HUES48 (cell line): ENCODE results near the gene ZNF41.

Experiments
- H3K27ac ChIP-seq: one replicate; pipeline ENCODE4 v1.7.0; 2013; ENCODE audit warnings: low read depth, low read length, inconsistent platforms
- H3K27me3 ChIP-seq: 2 replicates; pipeline ENCODE4 v1.6.1; 2013; ENCODE audit warnings: mild to moderate bottlenecking, low read length; ENCODE audit not compliant: control insufficient read depth, insufficient read depth
- H3K36me3 ChIP-seq: 2 replicates; pipeline ENCODE4 v1.6.1; 2013; ENCODE audit warnings: low read length; ENCODE audit not compliant: control insufficient read depth, insufficient read depth
- H3K4me1 ChIP-seq: 2 replicates; pipeline ENCODE4 v1.6.1; 2013; ENCODE audit warnings: mild to moderate bottlenecking, low read length; ENCODE audit not compliant: control insufficient read depth, insufficient read depth
- H3K4me3 ChIP-seq: 2 replicates; pipeline ENCODE4 v1.5.1; 2013; ENCODE audit warnings: mild to moderate bottlenecking, low read depth, low read length
- H3K9ac ChIP-seq: 2 replicates; pipeline ENCODE4 v1.6.1; 2013; ENCODE audit warnings: mild to moderate bottlenecking, low read depth, low read length, moderate library complexity
- H3K9me3 ChIP-seq: 2 replicates; pipeline ENCODE4 v1.6.1; 2013; ENCODE audit warnings: low read length; ENCODE audit not compliant: control insufficient read depth, insufficient read depth

ZNF41 gene

GRCh38 chrX:47484885-47485284, 1.9 kb upstream of the ZNF41 start:
- no peak overlapping the region for H3K9ac ChIP-seq
- no peaks in the 10 kb centered on the region for H3K4me1 ChIP-seq
- peaks cover 14% of the 10 kb centered on the region for H3K9me3 ChIP-seq
- no peaks in the 10 kb centered on the region for H3K36me3 ChIP-seq
- no peaks in the 10 kb centered on the region for H3K27me3 ChIP-seq
- H3K27ac ChIP-seq = no peak overlapping the region
- no peak overlapping the region for H3K4me3 ChIP-seq

DNA sequence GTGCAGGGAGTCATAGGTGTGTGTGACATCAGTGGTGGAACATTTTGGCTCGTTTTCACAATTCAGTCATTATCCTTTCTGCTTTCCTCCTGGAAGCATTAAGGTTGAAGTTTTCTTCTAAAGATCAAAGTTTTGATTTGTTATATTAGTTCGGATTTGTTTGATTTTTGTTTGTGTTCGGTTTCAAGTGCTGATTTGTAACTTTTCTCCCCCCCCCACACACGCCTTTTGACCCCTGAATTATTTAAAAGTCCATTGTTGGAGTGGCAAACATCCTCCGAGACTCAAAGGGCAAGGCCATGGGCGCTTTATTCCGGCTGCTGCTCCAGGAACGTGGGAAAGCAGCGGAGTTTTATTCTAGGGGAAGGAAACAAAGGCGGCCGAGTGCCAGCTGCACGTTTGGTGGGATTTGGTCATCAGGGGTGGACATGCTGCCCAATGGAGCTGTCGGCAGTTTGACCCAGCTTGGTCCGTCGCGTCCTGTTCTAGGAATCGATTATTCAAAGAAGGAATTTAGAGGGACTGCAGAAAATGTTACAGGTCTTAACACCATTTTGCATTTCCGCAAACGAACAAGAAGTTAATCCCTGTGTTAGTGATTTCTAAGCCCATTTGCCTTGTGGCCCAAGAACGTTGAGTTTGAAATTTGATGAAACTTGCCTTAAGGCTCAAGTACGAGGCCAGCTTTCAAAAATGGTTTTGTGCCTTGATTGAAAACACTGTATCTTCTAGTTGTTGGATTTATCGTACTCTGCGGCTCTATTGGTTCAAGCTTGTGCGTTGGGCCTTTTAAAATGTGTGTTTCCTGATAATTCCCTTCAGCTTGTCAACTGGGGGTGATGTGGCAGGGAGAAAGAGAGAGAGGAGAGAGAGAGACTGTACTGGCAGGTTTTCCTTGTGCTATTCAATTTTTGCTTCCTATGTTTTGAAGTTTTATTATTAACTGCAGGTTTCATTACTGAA, 565 bp upstream of the ZNF41 start:
- no peaks in the 10 kb centered on the region for H3K4me1 ChIP-seq
- H3K9ac ChIP-seq = peak overlapping the region; percentile 8; the same call in 1 of the 2 replicates
- H3K27ac ChIP-seq = peak overlapping the region; percentile 99
- H3K27me3 ChIP-seq = no peaks in the 10 kb centered on the region
- H3K36me3 ChIP-seq = no peaks in the 10 kb centered on the region
- H3K4me3 ChIP-seq = peak overlapping the region; percentile 81
- H3K9me3 ChIP-seq = peaks cover 13% of the 10 kb centered on the region

- Histone ChIP-seq H3K4me1 (no peaks in the 10 kb centered on the region), H3K27ac (peak overlapping the region; percentile 99), H3K4me3 (peak overlapping the region; percentile 81)
Measured at GRCh38 chrX:47482065-47482511, 934 bp downstream of the ZNF41 start.

GRCh38 chrX:47481160-47481559, 1.9 kb downstream of the ZNF41 start:
- no peaks in the 10 kb centered on the region for H3K4me1 ChIP-seq
- no peak overlapping the region for H3K9ac ChIP-seq
- no peak overlapping the region for H3K27ac ChIP-seq
- no peaks in the 10 kb centered on the region for H3K36me3 ChIP-seq
- no peak overlapping the region for H3K4me3 ChIP-seq
- H3K27me3 ChIP-seq = no peaks in the 10 kb centered on the region
- peaks cover 13% of the 10 kb centered on the region for H3K9me3 ChIP-seq

More at GRCh38 chrX:47482065-47482511, 934 bp downstream of the ZNF41 start:
- Histone ChIP-seq H3K9me3 (peaks cover 13% of the 10 kb centered on the region), H3K27me3 (no peaks in the 10 kb centered on the region), H3K9ac (no peak overlapping the region), H3K36me3 (no peaks in the 10 kb centered on the region)

DNA sequence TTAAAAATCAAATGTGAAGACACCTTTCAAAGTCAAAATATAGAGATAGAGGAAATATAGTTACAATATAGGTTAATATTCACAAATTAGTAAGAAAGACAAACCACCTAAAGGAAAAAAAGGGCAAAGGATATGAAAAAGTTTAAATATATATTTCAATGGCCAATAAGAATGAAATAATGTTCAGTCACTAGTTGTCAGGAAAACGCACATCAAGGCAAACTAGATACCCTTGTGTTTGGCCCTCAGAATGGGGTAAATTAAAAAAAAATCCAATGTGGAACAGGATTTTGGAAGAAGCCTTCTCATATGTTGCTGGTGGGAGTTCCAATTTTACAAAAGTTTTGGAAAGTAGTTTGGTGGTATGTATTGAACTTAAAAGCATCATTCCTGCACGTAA, 2.4 kb downstream of the ZNF41 start:
- H3K27me3 ChIP-seq = no peaks in the 10 kb centered on the region
- H3K9ac ChIP-seq = no peak overlapping the region
- H3K36me3 ChIP-seq = no peaks in the 10 kb centered on the region
- H3K9me3 ChIP-seq = peaks cover 12% of the 10 kb centered on the region
- no peak overlapping the region for H3K27ac ChIP-seq
- no peaks in the 10 kb centered on the region for H3K4me1 ChIP-seq
- no peak overlapping the region for H3K4me3 ChIP-seq

DNA sequence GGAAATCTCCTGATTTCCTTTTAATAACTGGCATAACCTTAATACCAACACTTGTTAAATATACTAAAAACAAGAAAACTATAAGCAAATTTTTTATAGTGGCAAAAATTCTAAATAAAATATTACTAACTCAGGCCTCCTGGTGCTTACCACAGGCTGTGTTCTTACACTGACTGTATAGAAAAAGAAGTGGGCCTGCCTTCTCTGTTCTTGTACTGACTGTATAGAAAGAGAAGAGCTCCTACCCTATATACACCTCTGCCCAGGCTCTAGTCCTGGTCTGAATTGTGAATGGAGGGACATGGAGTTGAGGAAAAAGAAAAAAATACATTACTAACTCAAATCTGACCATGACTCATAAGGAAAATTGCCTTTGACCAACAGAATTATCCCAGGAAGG, 7.5 kb downstream of the ZNF41 start:
- no peak overlapping the region for H3K4me3 ChIP-seq
- no peaks in the 10 kb centered on the region for H3K36me3 ChIP-seq

DNA sequence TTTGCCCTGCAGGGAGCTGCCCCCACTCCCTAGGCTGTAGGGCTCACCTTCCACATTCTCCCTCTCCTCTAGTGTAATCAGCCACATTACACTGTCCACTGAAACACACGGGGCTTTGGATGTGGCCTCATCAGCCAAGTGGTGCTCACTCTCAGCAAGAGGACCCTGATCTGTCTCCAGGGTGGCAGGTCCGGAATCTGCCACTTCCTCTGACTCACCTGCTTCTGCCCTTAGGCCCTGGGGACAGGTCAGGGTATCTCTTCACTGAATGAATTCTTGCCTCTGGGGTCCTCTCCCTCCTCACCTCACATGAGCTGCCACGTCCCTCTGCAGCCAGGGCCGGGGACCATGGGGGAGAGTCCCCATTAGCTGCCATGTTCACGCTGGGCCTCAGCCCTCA, 15.9 kb downstream of the ZNF41 start:
- no peak overlapping the region for H3K4me3 ChIP-seq
- H3K27me3 ChIP-seq = no peaks in the 10 kb centered on the region
- H3K9me3 ChIP-seq = peaks cover 23% of the 10 kb centered on the region
- no peaks in the 10 kb centered on the region for H3K4me1 ChIP-seq
- H3K9ac ChIP-seq = no peak overlapping the region
- H3K36me3 ChIP-seq = peaks cover 13% of the 10 kb centered on the region; the same call in 1 of the 2 replicates
- no peak overlapping the region for H3K27ac ChIP-seq

More for the DNA sequence above, 7.5 kb downstream of the ZNF41 start:
- peaks cover 11% of the 10 kb centered on the region; the same call in 1 of the 2 replicates for H3K9me3 ChIP-seq
- no peaks in the 10 kb centered on the region for H3K27me3 ChIP-seq
- no peak overlapping the region for H3K27ac ChIP-seq
- no peaks in the 10 kb centered on the region for H3K4me1 ChIP-seq
- no peak overlapping the region for H3K9ac ChIP-seq

DNA sequence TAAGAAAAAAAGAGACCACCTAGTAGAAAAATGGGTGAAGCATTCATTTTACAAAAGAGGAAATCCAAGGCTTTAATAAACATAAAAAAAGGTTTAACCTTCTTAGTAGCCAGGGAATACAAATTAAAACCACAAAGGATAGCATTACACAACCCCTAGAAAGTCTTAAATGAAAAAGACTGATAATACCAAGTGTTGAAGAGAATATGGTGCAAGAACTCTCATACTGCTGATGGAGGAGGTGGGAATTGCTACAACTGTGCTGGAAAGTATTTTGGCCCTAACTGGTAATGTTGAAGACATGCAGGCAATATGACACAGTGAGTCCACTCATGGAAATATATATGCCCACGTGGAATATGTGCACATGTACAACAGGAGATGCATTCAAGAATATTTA, 22.5 kb downstream of the ZNF41 start:
- H3K27ac ChIP-seq = no peak overlapping the region
- H3K27me3 ChIP-seq = no peaks in the 10 kb centered on the region
- no peak overlapping the region for H3K9ac ChIP-seq
- no peaks in the 10 kb centered on the region for H3K4me1 ChIP-seq
- H3K4me3 ChIP-seq = no peak overlapping the region
- H3K9me3 ChIP-seq = peaks cover 5% of the 10 kb centered on the region; the same call in 1 of the 2 replicates
- H3K36me3 ChIP-seq = no peaks in the 10 kb centered on the region

GRCh38 chrX:47458528-47458927, 24.5 kb downstream of the ZNF41 start:
- Histone ChIP-seq H3K4me3 (no peak overlapping the region), H3K36me3 (no peaks in the 10 kb centered on the region), H3K4me1 (no peaks in the 10 kb centered on the region), H3K27me3 (no peaks in the 10 kb centered on the region), H3K27ac (no peak overlapping the region), H3K9ac (no peak overlapping the region), H3K9me3 (peaks cover 5% of the 10 kb centered on the region; the same call in 1 of the 2 replicates)

DNA sequence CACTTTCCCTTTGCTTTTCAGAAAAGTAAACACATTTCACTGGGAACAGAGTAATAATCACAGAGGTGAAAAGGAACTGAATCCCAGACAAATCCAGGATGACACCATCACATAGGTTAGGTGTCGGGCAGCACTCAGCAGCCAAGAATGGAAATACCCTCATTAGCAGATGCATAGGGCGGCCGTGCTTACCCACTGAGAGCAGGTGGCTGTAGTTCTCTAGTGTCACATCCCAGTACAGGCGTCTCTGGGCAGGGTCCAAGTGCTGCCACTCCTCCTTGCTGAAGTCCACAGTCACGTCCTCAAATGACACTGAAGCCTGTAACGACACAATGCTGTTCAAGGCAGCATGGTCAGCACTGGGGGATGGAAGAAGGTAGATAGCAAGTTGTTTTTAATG, 26.9 kb downstream of the ZNF41 start:
- no peak overlapping the region for H3K27ac ChIP-seq
- no peaks in the 10 kb centered on the region for H3K27me3 ChIP-seq
- H3K4me1 ChIP-seq = no peaks in the 10 kb centered on the region
- H3K4me3 ChIP-seq = no peak overlapping the region
- H3K9me3 ChIP-seq = peaks cover 12% of the 10 kb centered on the region
- H3K9ac ChIP-seq = no peak overlapping the region
- H3K36me3 ChIP-seq = no peaks in the 10 kb centered on the region

DNA sequence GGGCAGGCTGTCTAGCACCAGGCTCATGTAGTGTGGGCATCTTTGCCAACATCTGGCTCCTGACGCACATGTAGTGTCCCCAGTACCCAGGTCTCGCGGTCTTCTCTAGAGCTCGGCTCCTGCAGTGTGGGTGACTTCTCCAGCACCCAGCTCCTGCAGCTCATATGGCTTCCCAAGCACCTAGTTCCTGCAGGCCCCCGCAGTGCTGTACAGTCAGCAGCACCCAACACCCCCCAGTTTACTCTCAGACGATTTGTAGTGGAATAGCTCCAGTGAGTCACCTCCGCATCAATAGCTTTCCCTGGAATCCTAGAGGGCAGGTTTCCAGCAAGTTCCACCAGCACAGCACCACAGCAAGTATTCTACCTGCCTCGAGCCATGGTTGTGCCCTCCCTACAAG, 30.9 kb downstream of the ZNF41 start:
- Histone ChIP-seq H3K4me3 (no peak overlapping the region), H3K9me3 (peaks cover 47% of the 10 kb centered on the region), H3K27ac (no peak overlapping the region), H3K4me1 (no peaks in the 10 kb centered on the region), H3K9ac (no peak overlapping the region), H3K36me3 (peaks cover 7% of the 10 kb centered on the region), H3K27me3 (no peaks in the 10 kb centered on the region)
